HUES64 (cell line): ENCODE measurements around the gene SEMA5A.

Source experiments
- H3K27ac ChIP-seq: 2 replicates; pipeline ENCODE4 v1.7.0; 2013; ENCODE audit warnings: low read depth, low read length, inconsistent platforms
- H3K27me3 ChIP-seq: 2 replicates; pipeline ENCODE4 v1.6.1; 2013; ENCODE audit warnings: mild to moderate bottlenecking, low read length; ENCODE audit not compliant: insufficient read depth
- H3K36me3 ChIP-seq: 2 replicates; pipeline ENCODE4 v1.6.1; 2013; ENCODE audit warnings: mild to moderate bottlenecking, low read length; ENCODE audit not compliant: insufficient read depth
- H3K4me1 ChIP-seq: 2 replicates; pipeline ENCODE4 v1.6.1; 2013; ENCODE audit warnings: mild to moderate bottlenecking, low read length, moderate library complexity; ENCODE audit not compliant: insufficient read depth
- H3K4me3 ChIP-seq: 2 replicates; pipeline ENCODE4 v1.5.1; 2013; ENCODE audit warnings: mild to moderate bottlenecking, low read length, moderate library complexity
- H3K9ac ChIP-seq: 2 replicates; pipeline ENCODE4 v1.6.1; 2013; ENCODE audit warnings: mild to moderate bottlenecking, low read depth, low read length
- H3K9me3 ChIP-seq: 2 replicates; pipeline ENCODE4 v1.6.1; 2013; ENCODE audit warnings: low read depth, low read length; ENCODE audit not compliant: insufficient read depth
- WGBS: fragments of 150-250, 120-280 bp; methylation state at CpG from one replicate; pipeline ENCODE4 v1.1.7; 2013; ENCODE audit warnings: missing lambda C conversion rate; 5-methylcytosine and 5-hydroxymethylcytosine counted together

The SEMA5A gene

GRCh38 chr5:9071074-9071473, 474.8 kb downstream of the SEMA5A start:
- no peaks in the 10 kb centered on the region for H3K36me3 ChIP-seq
- no peak overlapping the region for H3K9ac ChIP-seq
- no peak overlapping the region for H3K4me3 ChIP-seq
- no peaks in the 10 kb centered on the region for H3K27me3 ChIP-seq
- 92% methylated on average over 2 of the region's 3 CpGs for WGBS
- H3K9me3 ChIP-seq = no peaks in the 10 kb centered on the region
- no peak overlapping the region for H3K27ac ChIP-seq
- H3K4me1 ChIP-seq = no peaks in the 10 kb centered on the region

GRCh38 chr5:9069650-9070049, 476.2 kb downstream of the SEMA5A start:
- Histone ChIP-seq H3K27ac (no peak overlapping the region), H3K27me3 (no peaks in the 10 kb centered on the region)
- 98% methylated on average over 6 of the region's 6 CpGs for WGBS

DNA sequence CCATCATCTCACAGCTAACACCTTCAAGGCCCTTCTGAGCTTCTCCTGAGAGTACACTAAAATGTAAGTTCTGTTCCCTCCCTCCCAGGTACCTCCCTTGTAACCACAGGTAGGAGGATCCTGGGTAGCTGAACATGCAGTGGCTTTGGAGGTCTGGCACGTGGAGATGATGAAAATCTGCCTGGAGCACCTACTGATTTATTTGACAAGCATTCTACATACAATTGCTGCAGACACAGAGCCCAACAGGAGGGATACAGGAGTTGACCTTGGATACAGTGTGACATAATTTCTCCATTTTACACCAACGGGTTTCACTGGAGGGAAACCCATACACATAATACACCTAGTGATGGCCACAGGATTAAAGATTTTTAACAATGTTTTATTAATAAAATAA, 478.7 kb downstream of the SEMA5A start:
- no peaks in the 10 kb centered on the region for H3K27me3 ChIP-seq
- no peak overlapping the region for H3K4me3 ChIP-seq
- H3K9me3 ChIP-seq = no peaks in the 10 kb centered on the region
- H3K4me1 ChIP-seq = no peaks in the 10 kb centered on the region
- 100% methylated on average over 1 of the region's 2 CpGs for WGBS
- H3K27ac ChIP-seq = no peak overlapping the region
- no peak overlapping the region for H3K9ac ChIP-seq
- no peaks in the 10 kb centered on the region for H3K36me3 ChIP-seq

More at GRCh38 chr5:9069650-9070049, 476.2 kb downstream of the SEMA5A start:
- no peak overlapping the region for H3K9ac ChIP-seq
- H3K4me3 ChIP-seq = no peak overlapping the region
- no peaks in the 10 kb centered on the region for H3K4me1 ChIP-seq
- H3K9me3 ChIP-seq = no peaks in the 10 kb centered on the region
- no peaks in the 10 kb centered on the region for H3K36me3 ChIP-seq

DNA sequence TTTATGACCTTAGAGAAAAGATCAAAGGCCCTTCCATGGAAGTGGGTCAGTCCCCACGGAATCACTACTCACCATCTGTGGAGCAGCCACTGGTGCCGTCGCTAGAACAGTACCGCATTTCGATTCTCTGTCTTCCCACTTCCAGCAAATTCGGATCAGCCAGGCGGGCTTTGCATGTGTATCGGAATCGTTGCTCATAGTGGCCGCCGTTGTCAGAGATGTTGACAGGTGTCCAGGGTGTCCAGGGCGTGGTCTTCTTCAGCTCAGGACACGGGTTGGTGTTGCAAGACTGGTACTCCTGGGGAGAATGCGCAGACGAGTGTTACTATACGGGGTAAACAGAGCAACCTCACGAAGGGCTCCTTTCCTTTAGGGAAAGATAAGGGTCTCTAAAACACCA, 479.5 kb downstream of the SEMA5A start:
- no peak overlapping the region for H3K27ac ChIP-seq
- no peak overlapping the region for H3K9ac ChIP-seq
- H3K27me3 ChIP-seq = no peaks in the 10 kb centered on the region
- H3K36me3 ChIP-seq = no peaks in the 10 kb centered on the region
- no peaks in the 10 kb centered on the region for H3K9me3 ChIP-seq
- H3K4me1 ChIP-seq = no peaks in the 10 kb centered on the region
- no peak overlapping the region for H3K4me3 ChIP-seq
- WGBS = 93% methylated on average over 17 of the region's 17 CpGs

DNA sequence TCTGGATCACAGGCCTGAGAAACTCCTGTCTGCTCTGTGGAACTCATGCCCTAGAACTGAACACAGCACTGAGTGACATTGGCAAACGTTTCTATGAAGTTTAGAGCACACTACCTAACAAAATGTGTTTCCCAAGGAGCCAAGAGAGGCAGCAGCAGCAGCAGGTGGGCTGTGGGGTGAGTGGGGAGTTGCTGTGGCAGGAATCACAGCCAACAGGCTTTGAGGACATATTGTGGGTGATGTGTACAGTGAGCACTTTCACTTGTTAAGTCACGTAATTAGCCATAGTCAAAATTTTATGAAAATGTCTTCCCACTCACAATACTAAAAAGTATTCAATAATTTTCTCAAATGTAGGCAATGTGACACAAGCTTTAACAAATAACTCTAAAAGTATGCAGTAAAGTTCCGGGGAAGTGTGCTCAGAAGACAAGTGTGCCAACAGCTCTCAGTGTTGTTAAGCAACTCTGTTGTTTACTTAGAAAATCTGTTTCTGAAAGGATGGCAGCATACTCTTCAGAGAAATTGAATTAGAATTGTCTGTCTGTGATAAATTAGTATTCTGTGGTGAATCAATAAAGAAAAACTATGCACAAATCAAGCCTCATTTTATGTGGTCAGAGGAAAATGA, 482.1 kb downstream of the SEMA5A start:
- Histone ChIP-seq H3K4me1 (no peaks in the 10 kb centered on the region), H3K27me3 (no peaks in the 10 kb centered on the region), H3K27ac (no peak overlapping the region), H3K9me3 (no peaks in the 10 kb centered on the region), H3K36me3 (no peaks in the 10 kb centered on the region), H3K4me3 (no peak overlapping the region), H3K9ac (no peak overlapping the region)
- 92% methylated on average over 3 of the region's 3 CpGs for WGBS

DNA sequence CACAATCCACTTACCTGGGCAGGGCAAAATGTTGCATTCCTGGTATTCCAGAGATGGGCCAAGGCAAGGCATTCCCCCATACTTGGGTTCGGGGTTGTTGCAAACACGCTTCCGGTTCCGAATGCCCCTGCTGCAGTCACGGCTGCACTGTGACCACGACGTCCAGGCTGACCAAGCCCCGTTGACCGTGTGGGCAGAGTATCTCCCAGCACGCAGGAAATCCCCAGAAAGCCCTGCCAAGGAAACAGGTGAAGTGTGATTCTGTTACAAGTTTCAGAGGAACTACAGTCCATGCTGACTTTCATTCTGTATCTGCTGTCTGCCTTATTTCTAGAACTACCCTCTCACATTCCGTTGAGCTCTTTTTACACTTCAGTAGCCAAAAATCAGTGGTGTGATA, 483.0 kb downstream of the SEMA5A start:
- Histone ChIP-seq H3K36me3 (no peaks in the 10 kb centered on the region), H3K27me3 (no peaks in the 10 kb centered on the region), H3K9me3 (no peaks in the 10 kb centered on the region), H3K4me1 (no peaks in the 10 kb centered on the region), H3K9ac (no peak overlapping the region), H3K4me3 (no peak overlapping the region), H3K27ac (no peak overlapping the region)
- WGBS = 96% methylated on average over 11 of the region's 11 CpGs

DNA sequence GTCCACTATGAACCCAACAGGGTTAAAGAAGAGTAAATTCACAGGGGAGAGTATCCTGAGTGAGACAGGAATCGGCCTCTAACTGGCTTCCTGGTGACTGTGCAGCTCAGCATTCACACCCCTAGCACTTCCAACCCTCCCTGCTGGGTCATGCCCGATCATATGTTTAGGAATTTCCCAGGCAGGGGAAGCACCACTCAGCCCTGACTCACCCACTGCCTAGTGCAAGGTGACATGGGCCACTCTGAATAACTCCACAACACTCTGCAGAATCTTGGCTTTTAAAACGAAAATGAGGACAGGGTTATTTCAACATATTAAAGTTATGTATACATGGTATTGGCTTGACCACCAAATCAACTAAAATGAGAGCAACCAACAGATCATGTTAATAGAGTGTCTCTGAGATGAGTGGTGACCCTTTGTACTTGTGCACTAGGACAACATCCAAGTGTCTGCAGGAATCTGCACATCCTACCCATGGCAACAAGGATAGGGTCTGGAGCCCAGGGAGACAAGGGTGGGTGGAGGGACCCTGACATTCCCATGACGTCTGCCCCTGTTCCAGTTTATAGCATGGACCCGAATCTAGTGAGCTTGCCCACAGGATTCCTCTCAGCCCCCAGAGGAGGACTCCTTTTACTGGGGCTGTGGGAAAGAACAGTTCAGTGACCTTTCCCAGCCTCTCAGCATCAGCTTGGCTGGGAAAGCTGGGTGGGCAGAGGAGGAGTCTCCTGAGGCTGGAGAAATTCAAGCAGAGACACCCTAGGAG, 485.8 kb downstream of the SEMA5A start:
- no peak overlapping the region for H3K27ac ChIP-seq
- H3K27me3 ChIP-seq = no peaks in the 10 kb centered on the region
- 92% methylated on average over 4 of the region's 5 CpGs for WGBS
- H3K9ac ChIP-seq = no peak overlapping the region
- no peaks in the 10 kb centered on the region for H3K4me1 ChIP-seq
- no peaks in the 10 kb centered on the region for H3K36me3 ChIP-seq
- H3K9me3 ChIP-seq = no peaks in the 10 kb centered on the region
- H3K4me3 ChIP-seq = no peak overlapping the region

- Histone ChIP-seq H3K4me1 (no peaks in the 10 kb centered on the region), H3K9ac (no peak overlapping the region), H3K27ac (no peak overlapping the region), H3K27me3 (no peaks in the 10 kb centered on the region), H3K36me3 (no peaks in the 10 kb centered on the region), H3K4me3 (no peak overlapping the region), H3K9me3 (no peaks in the 10 kb centered on the region)
- 100% methylated on average over 1 of the region's 1 CpG for WGBS
Measured at GRCh38 chr5:9058666-9059065, 487.2 kb downstream of the SEMA5A start.

DNA sequence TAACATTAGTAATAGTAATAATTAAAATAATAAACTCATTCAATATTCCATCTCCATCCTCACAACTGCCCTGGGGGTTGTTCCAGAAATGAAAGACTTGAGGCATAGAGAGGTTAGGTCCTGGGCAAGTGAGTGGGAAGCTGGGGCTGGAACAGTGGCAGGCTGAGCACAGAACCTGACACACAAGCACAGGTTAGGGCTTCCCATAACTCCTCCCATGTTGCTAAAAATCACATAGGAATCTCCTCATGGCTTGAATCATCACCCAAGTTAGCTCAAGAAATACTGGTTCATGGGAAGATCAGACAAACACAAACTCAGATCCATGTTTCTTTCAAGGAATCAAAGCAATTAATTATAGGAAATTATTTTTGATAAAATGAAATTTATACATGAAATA, 487.7 kb downstream of the SEMA5A start:
- Histone ChIP-seq H3K27me3 (no peaks in the 10 kb centered on the region), H3K27ac (no peak overlapping the region), H3K9ac (no peak overlapping the region), H3K4me3 (no peak overlapping the region), H3K36me3 (no peaks in the 10 kb centered on the region), H3K9me3 (no peaks in the 10 kb centered on the region), H3K4me1 (no peaks in the 10 kb centered on the region)

- Histone ChIP-seq H3K4me3 (no peak overlapping the region), H3K9me3 (no peaks in the 10 kb centered on the region), H3K27ac (no peak overlapping the region), H3K27me3 (no peaks in the 10 kb centered on the region), H3K9ac (no peak overlapping the region), H3K4me1 (no peaks in the 10 kb centered on the region), H3K36me3 (no peaks in the 10 kb centered on the region)
- WGBS = 96% methylated on average over 3 of the region's 3 CpGs
Measured at GRCh38 chr5:9057406-9058000, 488.4 kb downstream of the SEMA5A start.

GRCh38 chr5:9056046-9056445, 489.8 kb downstream of the SEMA5A start:
- WGBS = 95% methylated on average over 4 of the region's 4 CpGs
- Histone ChIP-seq H3K27ac (no peak overlapping the region), H3K36me3 (no peaks in the 10 kb centered on the region), H3K4me1 (no peaks in the 10 kb centered on the region), H3K9me3 (no peaks in the 10 kb centered on the region), H3K27me3 (no peaks in the 10 kb centered on the region), H3K4me3 (no peak overlapping the region), H3K9ac (no peak overlapping the region)
